Thyroid gland (tissue), 4 donors: ENCODE data around the gene KCNIP4. TPM values are rescaled to one million over a fixed set of nuclear protein-coding genes. Genes with fewer than 3 reads are reported as not detected.

Experiments
- DNase-seq, 2 donors: peaks; one replicate each; pipeline ENCODE4 v3.0.0-alpha.2; 2019
- H3K27ac ChIP-seq, 3 donors: fragments of 200-600 bp; sonication (generic); 1 replicate in 2 of 3; 2 replicates in 1 of 3; pipeline ENCODE4 v1.5.1; 2016 to 2019; ENCODE audit warnings: mild to moderate bottlenecking in 1 of 3, moderate library complexity in 1 of 3
- H3K27me3 ChIP-seq: fragments of 200-600 bp; sonication (generic); one replicate; pipeline ENCODE4 v1.5.1; 2019
- H3K36me3 ChIP-seq, 2 donors: fragments of 200-600 bp; sonication (generic); one replicate each; pipeline ENCODE4 v1.5.1; 2016 to 2019
- H3K4me1 ChIP-seq, 2 donors: fragments of 200-600 bp; sonication (generic); one replicate each; pipeline ENCODE4 v1.5.1; 2017 to 2019
- H3K4me3 ChIP-seq, 3 donors: fragments of 200-600 bp; sonication (generic); replicated peaks in 1 of 3; 1 replicate in 2 of 3; 2 replicates in 1 of 3; pipeline ENCODE4 v1.5.1; 2016; ENCODE audit warnings: mild to moderate bottlenecking in 1 of 3
- H3K9me3 ChIP-seq: fragments of 200-600 bp; sonication (generic); one replicate; pipeline ENCODE4 v1.5.1; 2017
- CTCF ChIP-seq, 6 experiments: fragments of 200-600 bp in 3 of 6; fragments of 450-650 bp in 3 of 6; sonication (generic) in 3 of 6; IDR thresholded peaks; one replicate each; pipeline ENCODE4 v1.5.1; 2016 to 2019; ENCODE audit warnings: antibody characterized with exemption in 6 of 6, mild to moderate bottlenecking in 2 of 6, inconsistent platforms in 1 of 6, moderate library complexity in 1 of 6
- POLR2A ChIP-seq, 2 donors: fragments of 450-650 bp; IDR thresholded peaks; one replicate each; pipeline ENCODE4 v1.6.1; 2017; ENCODE audit warnings: antibody characterized with exemption in 2 of 2, mild to moderate bottlenecking in 2 of 2, moderate library complexity in 1 of 2
- WGBS, 2 donors: methylation state at CpG; one replicate each; pipeline ENCODE4 v1.1.5; 2017; 5-methylcytosine and 5-hydroxymethylcytosine counted together
- intact Hi-C: fragments of 100-400 bp; cut with DNase I; formaldehyde crosslinking; loops from one replicate; pipeline ENCODE4 v1.15.1; 2023
- total RNA-seq, 4 donors: library from RNA; depleted of rRNA; stranded (reverse); fragments of >200 nt; gene quantifications; one replicate each; pipeline ENCODE4 v1.2.3, GENCODE V29; 2016

KCNIP4 gene
- total RNA-seq, 4 donors from 2014 or later: 2.0 to 6.6 (median 4.4) TPM

DNA sequence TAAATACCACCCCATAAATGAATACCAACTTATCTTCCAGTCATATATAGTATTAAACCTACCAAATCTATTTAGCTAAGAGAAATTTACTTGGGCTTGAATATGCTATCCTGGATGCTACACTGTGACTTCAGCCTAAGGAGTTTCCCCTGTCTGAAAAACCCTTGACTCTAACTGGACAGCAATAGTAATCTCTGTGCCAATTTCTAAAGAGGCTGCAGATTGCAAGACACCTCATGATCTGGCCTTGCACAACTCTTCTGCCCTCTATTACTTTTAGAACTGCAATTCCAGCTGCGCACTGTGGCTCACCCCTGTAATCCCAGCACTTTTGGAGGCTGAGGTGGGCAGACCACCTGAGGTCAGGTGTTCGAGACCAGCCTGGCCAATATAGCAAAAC is 371.5 kb downstream of the KCNIP4 start:
- TF ChIP-seq POLR2A (IDR thresholded peaks at IDR 0.05): no peak
- TF ChIP-seq CTCF (IDR thresholded peaks at IDR 0.05): no peak
- H3K4me3 ChIP-seq: no peak overlapping the region
- no peaks in the 10 kb centered on the region for H3K4me1 ChIP-seq
- H3K27me3 ChIP-seq: no peaks in the 10 kb centered on the region
- H3K9me3 ChIP-seq: no peaks in the 10 kb centered on the region
- H3K36me3 ChIP-seq: no peaks in the 10 kb centered on the region
- H3K27ac ChIP-seq: no peak overlapping the region
- intact Hi-C loops: no loop called here
- DNase-seq: no peak
- WGBS, 2 donors: 96 to 100% methylated on average over 2 of the region's 2 CpGs

- Histone ChIP-seq H3K36me3 (no peaks in the 10 kb centered on the region), H3K9me3 (no peaks in the 10 kb centered on the region), H3K4me1 (no peaks in the 10 kb centered on the region), H3K27me3 (no peaks in the 10 kb centered on the region), H3K4me3 (no peak overlapping the region), H3K27ac (no peak overlapping the region)
- DNase-seq: no peak
- TF ChIP-seq POLR2A (IDR thresholded peaks at IDR 0.05) (no peak), CTCF (IDR thresholded peaks at IDR 0.05) (no peak)
- WGBS, 2 donors: 93 to 97% methylated on average over 3 of the region's 3 CpGs
- intact Hi-C loops: no loop called here
Observed at GRCh38 chr4:21571100-21571499, 377.5 kb downstream of the KCNIP4 start.

GRCh38 chr4:21569638-21570037 is 378.9 kb downstream of the KCNIP4 start:
- intact Hi-C loops: no loop called here

DNA sequence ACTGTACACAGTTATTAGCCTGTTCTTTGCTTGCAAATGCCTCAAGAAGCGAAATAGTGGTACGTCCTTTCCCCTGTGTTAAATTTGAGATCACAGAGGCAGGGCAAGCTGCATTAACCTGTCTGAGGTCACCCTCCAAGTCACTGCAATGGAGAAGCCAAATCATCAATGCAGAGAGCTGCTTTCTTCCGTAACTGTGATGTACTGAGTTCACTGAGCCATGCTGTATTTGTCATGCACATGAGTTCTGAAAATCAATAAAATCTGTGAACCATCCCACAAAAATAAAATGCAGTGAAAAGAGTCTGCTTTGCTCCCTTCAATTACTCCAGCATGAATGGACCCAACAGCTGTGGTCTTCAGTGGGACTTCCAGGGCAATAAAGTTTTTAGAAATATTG is 393.5 kb downstream of the KCNIP4 start:
- Histone ChIP-seq H3K36me3 (no peaks in the 10 kb centered on the region), H3K4me3 (no peak overlapping the region), H3K27me3 (no peaks in the 10 kb centered on the region), H3K4me1 (peaks cover 0 to 6% of the 10 kb centered on the region in 2 donors), H3K9me3 (no peaks in the 10 kb centered on the region), H3K27ac (no peak overlapping the region)
- no peak for DNase-seq
- intact Hi-C loops: no loop called here
- 69 to 76% methylated on average over 3 of the region's 3 CpGs for WGBS, 2 donors
- no peak for TF ChIP-seq POLR2A (IDR thresholded peaks at IDR 0.05)
- no peak for TF ChIP-seq CTCF (IDR thresholded peaks at IDR 0.05)

More at GRCh38 chr4:21569638-21570037, 378.9 kb downstream of the KCNIP4 start:
- no peak overlapping the region for H3K27ac ChIP-seq
- no peaks in the 10 kb centered on the region for H3K9me3 ChIP-seq
- no peak for DNase-seq
- no peaks in the 10 kb centered on the region for H3K27me3 ChIP-seq
- no peaks in the 10 kb centered on the region for H3K36me3 ChIP-seq
- WGBS, 2 donors: 39 to 49% methylated on average over 2 of the region's 2 CpGs
- no peaks in the 10 kb centered on the region for H3K4me1 ChIP-seq
- H3K4me3 ChIP-seq: no peak overlapping the region
- no peak for TF ChIP-seq POLR2A (IDR thresholded peaks at IDR 0.05)
- no peak for TF ChIP-seq CTCF (IDR thresholded peaks at IDR 0.05)

DNA sequence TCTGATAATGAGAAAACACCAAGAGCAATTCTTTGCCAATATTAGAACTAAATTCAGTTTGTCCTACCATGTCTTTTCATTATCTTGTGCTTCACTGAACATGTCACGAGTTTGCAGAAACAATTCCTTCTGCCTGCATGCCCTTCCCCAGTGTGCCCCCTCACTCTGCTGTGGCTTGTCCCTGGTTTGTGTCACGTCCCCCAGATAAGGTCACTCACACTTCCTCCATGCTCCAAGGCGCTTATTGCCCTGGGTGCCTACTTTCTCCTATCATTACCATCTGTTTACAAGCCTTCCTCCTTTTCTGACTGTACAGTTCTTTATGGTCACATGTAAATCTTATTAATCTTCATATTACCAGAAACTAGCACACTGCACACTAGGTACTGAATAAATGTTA is 394.1 kb downstream of the KCNIP4 start:
- intact Hi-C loops: no loop called here
- Histone ChIP-seq H3K9me3 (no peaks in the 10 kb centered on the region), H3K27me3 (no peaks in the 10 kb centered on the region), H3K36me3 (no peaks in the 10 kb centered on the region), H3K4me3 (no peak overlapping the region), H3K4me1 (peaks cover 0 to 6% of the 10 kb centered on the region in 2 donors), H3K27ac (no peak overlapping the region)
- no peak for TF ChIP-seq POLR2A (IDR thresholded peaks at IDR 0.05)
- TF ChIP-seq CTCF (IDR thresholded peaks at IDR 0.05): no peak
- no peak for DNase-seq
- 66 to 75% methylated on average over 3 of the region's 3 CpGs for WGBS, 2 donors
